Measurements from ENCODE around the gene RBFA.

RBFA gene

GRCh38 chr18:80033181-80034067 is 810 bp upstream of the RBFA start:
- DNase-seq = no peak

GRCh38 chr18:80034852-80035406 is 695 bp downstream of the RBFA start:
- DNase-seq = no peak

DNA sequence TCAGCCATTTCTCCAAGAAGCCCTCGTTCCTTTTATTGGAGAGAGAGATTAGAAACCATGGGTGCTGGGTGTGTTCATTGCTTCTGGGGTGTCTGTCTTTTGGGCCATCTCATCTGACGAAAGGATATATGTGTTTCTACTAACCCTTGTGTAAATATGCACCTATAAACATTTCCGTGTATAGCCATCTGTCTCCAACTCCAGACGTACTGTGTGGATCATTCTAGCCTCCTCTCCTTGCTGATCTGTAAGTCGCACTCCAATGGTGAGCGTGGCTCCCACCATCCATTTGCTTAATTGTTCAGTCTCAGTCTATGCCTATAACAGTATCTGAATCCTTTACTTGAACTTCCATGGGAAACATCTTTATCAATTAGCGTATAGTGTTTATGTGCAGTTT is 1.8 kb downstream of the RBFA start:
- DNase-seq = no peak

GRCh38 chr18:80037300-80037699 is 3.1 kb downstream of the RBFA start:
- DNase-seq = no peak

GRCh38 chr18:80037869-80038630 is 3.8 kb downstream of the RBFA start:
- DNase-seq = no peak

DNA sequence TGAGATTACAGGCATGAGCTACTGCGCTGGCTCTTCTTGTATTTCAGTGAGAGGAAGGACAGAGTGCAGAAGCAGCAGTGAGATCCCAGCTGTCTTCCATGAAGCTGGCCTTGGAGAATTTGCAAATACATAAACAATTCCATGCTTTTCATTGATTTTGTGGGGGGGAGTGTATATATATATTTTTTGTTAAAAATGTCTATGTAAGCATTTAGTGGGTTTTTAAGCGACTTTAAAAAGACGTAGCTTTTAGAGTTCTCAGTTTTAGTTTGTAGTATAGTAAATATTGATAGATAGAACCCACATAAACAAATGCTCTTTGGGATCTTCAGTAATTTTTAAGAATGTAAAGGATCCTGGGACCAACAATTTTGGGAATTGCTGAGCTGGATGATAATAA is 6.3 kb downstream of the RBFA start:
- DNase-seq = no peak

DNA sequence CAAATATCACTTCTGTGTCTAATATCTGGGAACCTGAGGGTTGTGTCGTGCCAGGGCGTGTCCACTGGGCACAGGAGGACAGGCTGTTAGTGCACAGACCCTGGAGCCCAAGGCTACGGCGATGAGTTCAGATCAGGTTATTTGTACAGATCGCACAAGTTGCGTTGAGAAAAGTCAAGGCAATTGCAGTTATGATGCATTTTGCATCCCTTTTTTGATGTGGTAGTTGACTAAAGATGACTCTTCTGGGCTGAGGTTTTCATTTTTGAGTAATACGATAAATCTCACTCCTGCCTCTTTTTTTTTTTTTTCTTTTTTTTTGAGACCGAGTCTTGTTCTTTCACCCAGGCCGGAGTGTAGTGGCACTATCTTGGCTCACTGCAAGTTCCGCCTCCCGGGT is 7.2 kb downstream of the RBFA start:
- no peak for DNase-seq

- DNase-seq = no peak
Measured at GRCh38 chr18:80042785-80043184, 8.6 kb downstream of the RBFA start.

- DNase-seq = no peak
Measured at GRCh38 chr18:80044072-80044471, 9.8 kb downstream of the RBFA start.

GRCh38 chr18:80046011-80046410 is 11.8 kb downstream of the RBFA start:
- no peak for DNase-seq

DNA sequence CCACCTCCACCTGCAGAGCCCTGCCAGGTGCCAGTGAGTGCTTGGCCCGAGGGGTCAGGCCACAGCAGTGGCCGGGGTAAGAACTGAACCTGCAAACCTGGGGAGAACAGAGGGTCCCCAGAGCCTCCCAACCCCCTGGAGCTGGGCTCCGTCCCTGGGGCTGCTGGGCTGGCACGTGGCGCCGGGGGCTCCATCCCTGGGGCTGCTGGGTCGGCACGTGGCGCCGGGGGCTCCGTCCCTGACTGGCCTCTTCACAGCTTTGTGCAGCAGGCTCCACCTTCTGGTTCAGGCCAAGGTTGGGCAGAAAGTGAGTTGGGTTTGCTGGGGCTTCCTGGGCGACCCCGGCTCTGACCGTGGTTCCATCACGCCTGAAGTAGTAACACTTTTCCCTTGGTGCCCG is 12.2 kb downstream of the RBFA start:
- no peak for DNase-seq

GRCh38 chr18:80046961-80047541 is 12.8 kb downstream of the RBFA start:
- no peak for DNase-seq

DNA sequence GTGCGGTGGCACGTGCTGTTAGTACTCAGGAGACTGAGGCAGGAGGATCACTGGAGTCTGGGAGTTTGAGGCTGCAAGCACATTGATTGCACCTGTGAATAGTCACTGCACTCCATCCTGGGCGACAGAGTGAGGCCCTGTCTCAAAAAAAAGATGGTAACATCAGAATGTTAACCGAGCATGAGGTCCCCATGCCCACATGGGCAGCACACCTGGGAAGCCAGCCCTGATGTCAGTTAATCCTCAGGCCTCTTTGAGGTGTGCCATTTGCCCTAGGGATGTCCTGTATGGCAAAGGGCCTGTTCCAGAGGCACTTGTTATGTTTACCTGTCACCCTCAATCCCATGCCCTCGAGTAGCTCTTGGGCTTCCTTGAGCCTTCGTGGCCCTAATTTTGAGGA is 16.6 kb downstream of the RBFA start:
- no peak for DNase-seq

DNA sequence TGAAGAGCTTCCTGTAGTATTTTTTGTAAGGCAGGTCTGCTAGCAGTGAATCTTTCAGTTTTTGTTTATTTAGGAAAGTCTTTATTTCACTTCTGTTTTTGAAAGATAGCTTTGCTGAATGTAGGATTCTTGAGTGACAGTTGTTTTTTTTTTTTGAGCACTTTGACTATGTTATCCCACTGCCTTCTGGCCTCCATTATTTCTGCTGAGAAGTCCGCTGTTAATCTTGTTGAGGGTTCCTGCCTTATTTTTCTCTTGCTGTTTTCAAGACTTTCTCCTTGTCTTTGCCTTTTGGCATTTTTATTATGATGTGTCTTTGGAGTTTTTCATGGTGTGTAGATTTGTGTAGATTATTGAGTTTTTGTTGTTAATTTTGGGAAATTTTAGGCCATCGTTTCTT is 21.9 kb downstream of the RBFA start:
- no peak for DNase-seq

GRCh38 chr18:80059945-80060344 is 25.7 kb downstream of the RBFA start:
- DNase-seq = no peak

GRCh38 chr18:80065705-80066104 is 31.5 kb downstream of the RBFA start:
- DNase-seq = no peak

DNA sequence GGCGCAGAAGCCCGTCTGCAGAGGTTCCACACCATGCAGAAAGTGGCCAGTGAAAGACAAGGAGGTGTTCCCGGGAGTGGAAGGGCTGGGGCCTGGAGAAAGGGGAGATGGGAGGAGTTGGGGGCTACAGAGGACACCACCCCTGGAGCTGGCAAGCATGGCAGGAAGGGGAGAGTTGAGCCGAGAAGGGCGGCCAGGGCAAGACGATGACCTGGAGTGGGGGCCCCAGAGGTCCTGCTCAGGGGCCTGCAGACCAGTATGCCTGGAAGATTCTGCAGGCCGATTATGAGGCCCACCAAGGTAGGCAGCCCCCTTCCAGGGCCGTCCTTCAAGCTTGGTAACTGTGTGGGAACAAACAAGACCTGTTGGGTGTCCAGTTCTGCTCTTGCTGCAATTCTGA is 33.1 kb downstream of the RBFA start:
- DNase-seq = no peak

DNA sequence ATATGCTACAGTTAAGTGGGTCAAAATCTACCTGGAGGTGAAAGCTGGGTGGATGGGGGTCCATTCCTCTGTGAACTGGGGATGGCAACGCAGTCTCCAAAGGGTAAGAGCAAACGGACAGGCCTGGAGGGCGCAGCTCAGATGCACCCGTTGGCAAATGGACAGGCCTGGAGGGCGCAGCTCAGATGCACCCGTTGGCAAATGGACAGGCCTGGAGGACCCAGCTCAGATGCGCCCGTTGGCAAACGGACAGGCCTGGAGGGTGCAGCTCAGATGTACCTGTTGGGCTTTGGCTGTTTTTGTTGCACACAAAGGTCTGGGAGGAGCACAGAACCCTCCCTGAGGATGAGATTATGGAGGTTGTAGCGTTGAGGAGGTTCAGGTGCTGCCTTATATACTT is 33.7 kb downstream of the RBFA start:
- no peak for DNase-seq

GRCh38 chr18:80068571-80069272 is 34.5 kb downstream of the RBFA start:
- no peak for DNase-seq

GRCh38 chr18:80070825-80071224 is 36.6 kb downstream of the RBFA start:
- no peak for DNase-seq

DNA sequence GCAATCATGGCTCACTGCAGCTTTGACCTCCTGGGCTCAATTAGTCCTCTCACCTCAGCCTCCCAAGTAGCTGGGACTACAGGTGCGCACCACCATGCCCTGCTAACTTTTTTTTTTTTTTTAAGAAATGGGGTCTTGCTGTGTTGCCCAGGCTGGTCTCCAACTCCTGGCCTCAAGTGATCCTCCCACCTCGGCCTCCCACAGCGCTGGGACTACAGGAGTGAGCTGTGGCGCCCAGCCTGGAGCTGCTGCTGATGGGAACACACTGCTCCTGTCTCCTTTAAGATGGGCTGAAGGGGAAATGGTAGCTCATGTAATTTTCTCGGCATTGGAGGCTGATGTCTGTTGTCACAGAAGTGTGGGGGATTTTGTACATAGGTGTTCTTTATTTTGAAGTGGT is 39.9 kb downstream of the RBFA start:
- no peak for DNase-seq

DNA sequence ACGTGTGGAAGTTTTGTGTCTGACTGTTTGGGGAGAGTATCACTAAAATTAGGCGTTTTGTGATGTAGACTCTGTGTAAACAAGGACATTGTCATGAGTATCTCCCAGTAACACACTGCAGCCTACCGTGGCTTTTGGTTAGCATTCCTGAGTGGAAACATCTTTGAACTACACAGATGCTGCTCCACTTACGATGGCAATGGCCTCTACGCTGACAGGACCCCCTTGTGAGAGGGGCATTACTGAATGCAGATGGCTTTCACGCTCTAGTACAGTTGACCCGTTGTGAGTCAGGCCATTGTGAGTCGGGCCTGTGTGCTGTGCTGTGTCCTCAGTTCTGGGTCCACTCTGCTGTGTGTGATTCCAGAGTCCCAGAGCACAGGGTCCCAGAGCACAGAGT is 40.5 kb downstream of the RBFA start:
- DNase-seq = no peak

DNA sequence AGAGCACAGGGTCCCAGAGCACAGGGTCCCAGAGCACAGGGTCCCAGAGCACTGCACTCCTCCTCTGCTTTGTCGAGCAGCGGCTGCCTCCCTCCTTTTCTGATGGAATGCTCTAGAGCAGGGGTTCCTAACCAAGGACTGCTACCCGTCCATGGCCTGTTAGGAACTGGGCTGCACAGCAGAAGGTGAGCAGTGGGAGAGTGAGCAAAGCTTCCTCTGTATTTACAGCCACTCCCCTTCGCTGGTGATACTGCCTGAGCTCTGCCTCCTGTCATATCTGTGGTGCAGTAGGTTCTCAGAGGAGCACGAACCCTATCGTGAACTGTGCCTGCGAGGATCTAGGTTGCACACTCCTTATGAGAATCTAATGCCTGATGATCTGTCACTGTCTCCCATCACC is 41.7 kb downstream of the RBFA start:
- DNase-seq = no peak

Measured in NCI-H1092 (cell line).